HepG2 (cell line): ENCODE results near the gene DNAJA2. TPM values are rescaled to one million over a fixed set of nuclear protein-coding genes. Genes with fewer than 3 reads are reported as not detected.
A peak's percentile ranks its signal among the peaks of the same experiment; 100 is the strongest.

ENCODE experiments used
- ATAC-seq: fragments of 200-7000 bp; cut with Tn5 transposase; 3 replicates; pipeline ENCODE4 v1.9.1; 2020; ENCODE audit warnings: mild to moderate bottlenecking, moderate library complexity
- BruUV-seq: library from RNA; stranded (reverse); fragments of 400-500 nt; replicated peaks from 2 replicates; lab custom pipeline; 2021; lab: Mats Ljungman, UMichigan
- CTCF ChIA-PET: fragments of 300-600 bp; formaldehyde crosslinking; extraction: SDS; loops from one replicate; lab custom pipeline; 2021; ENCODE audit warnings: low total read pairs, inconsistent platforms, low intra/inter-chr PET ratio; lab: Yijun Ruan, JAX
- POLR2A ChIA-PET: fragments of 350-600 bp; sonication (Branson Sonifier 250); formaldehyde crosslinking; loops from one replicate; lab custom pipeline; 2020; ENCODE audit warnings: antibody characterized with exemption, inconsistent platforms; lab: Yijun Ruan, JAX
- DNase-seq: peaks from one replicate; pipeline ENCODE4 v3.0.0-alpha.2; 2015; ENCODE audit warnings: low spot score
- FAIRE-seq: peaks from 3 replicates; lab custom pipeline; 2011; peaks lifted over from hg19 to GRCh38; lab: Jason Lieb, UNC
- H2AFZ ChIP-seq: one replicate; pipeline ENCODE4 v1.6.1; 2011; ENCODE audit warnings: low read length, inconsistent platforms
- H3K27ac ChIP-seq: fragments of 300-600 bp; 3 replicates; pipeline ENCODE4 v1.8.0; 2011; ENCODE audit warnings: mixed run types, mild to moderate bottlenecking, mixed read lengths, low read length, inconsistent platforms; ENCODE audit not compliant: insufficient read depth; ENCODE audit errors: extremely low read length
- H3K27me3 ChIP-seq, 2 experiments: fragments of 200-600 bp in 1 of 2; 2 replicates in 1 of 2; 3 replicates in 1 of 2; pipeline versions ENCODE4 v1.6.0 to v1.8.0; 2011; ENCODE audit warnings: low read length in 2 of 2, mild to moderate bottlenecking in 2 of 2, moderate library complexity in 2 of 2, inconsistent platforms in 1 of 2; ENCODE audit not compliant: insufficient read depth in 2 of 2, control insufficient read depth in 1 of 2
- H3K36me3 ChIP-seq, 2 experiments: fragments of 200-600 bp in 1 of 2; replicated peaks in 1 of 2; 2 replicates in 1 of 2; 3 replicates in 1 of 2; pipeline versions ENCODE4 v1.5.1 to v1.8.0; 2011; ENCODE audit warnings: low read length in 2 of 2, inconsistent platforms in 1 of 2; ENCODE audit not compliant: insufficient read depth in 2 of 2, control insufficient read depth in 1 of 2
- H3K4me1 ChIP-seq: 2 replicates; pipeline ENCODE4 v1.5.1; 2012; ENCODE audit warnings: low read length, inconsistent platforms; ENCODE audit not compliant: insufficient read depth
- H3K4me2 ChIP-seq: 2 replicates; pipeline ENCODE4 v1.6.0; 2011; ENCODE audit warnings: low read depth, low read length, inconsistent platforms
- H3K4me3 ChIP-seq, 3 experiments: fragments of 200-600 bp in 1 of 3; sonication (generic), shearing (Covaris generic) in 1 of 3; replicated peaks in 1 of 3; 2 replicates each; pipeline ENCODE4 v1.5.1; 2011 to 2016; ENCODE audit warnings: low read length in 3 of 3, inconsistent platforms in 2 of 3, low read depth in 2 of 3, mild to moderate bottlenecking in 2 of 3, control low read depth in 1 of 3, mixed read lengths in 1 of 3; ENCODE audit not compliant: insufficient read depth in 1 of 3
- H3K79me2 ChIP-seq: one replicate; pipeline ENCODE4 v1.6.1; 2011; ENCODE audit warnings: low read length, inconsistent platforms; ENCODE audit not compliant: insufficient read depth
- H3K9ac ChIP-seq: 2 replicates; pipeline ENCODE4 v1.6.0; 2011; ENCODE audit warnings: mild to moderate bottlenecking, low read depth, low read length, inconsistent platforms; ENCODE audit not compliant: insufficient read depth
- H3K9me3 ChIP-seq: 2 replicates; pipeline ENCODE4 v1.5.1; 2012; ENCODE audit warnings: mild to moderate bottlenecking, low read length
- H4K20me1 ChIP-seq: 2 replicates; pipeline ENCODE4 v1.6.0; 2011; ENCODE audit warnings: inconsistent platforms, mild to moderate bottlenecking, low read length, moderate library complexity; ENCODE audit not compliant: insufficient read depth
- AGO2 ChIP-seq: fragments of 200-400 bp; formaldehyde crosslinking; optimal IDR thresholded peaks from 2 replicates; pipeline ENCODE3; 2017; ENCODE audit warnings: mild to moderate bottlenecking, low read depth, low read length, moderate library complexity
- ATF7-NPFF ChIP-seq: sonication (generic); formaldehyde crosslinking; IDR thresholded peaks from 2 replicates; pipeline ENCODE4 v1.8.1; 2023; ENCODE audit warnings: mild to moderate bottlenecking, low read depth, missing genetic modification reagents, moderate library complexity
- HNRNPLL ChIP-seq: fragments of 200-400 bp; formaldehyde crosslinking; IDR thresholded peaks from 2 replicates; pipeline ENCODE4 v1.6.1; 2017; ENCODE audit warnings: mild to moderate bottlenecking, low read depth, low read length; ENCODE audit not compliant: poor library complexity, severe bottlenecking
- HOXA9 ChIP-seq: sonication (generic); formaldehyde crosslinking; IDR thresholded peaks from 2 replicates; pipeline ENCODE4 v1.8.1; 2022; ENCODE audit warnings: missing genetic modification reagents, mild to moderate bottlenecking, moderate library complexity, borderline replicate concordance
- MAFF ChIP-seq: IDR thresholded peaks from 2 replicates; pipeline ENCODE4 v1.6.1; 2011; ENCODE audit warnings: low read depth, low read length, improper control_type of control experiment
- NFKB2 ChIP-seq: sonication (generic); formaldehyde crosslinking; IDR thresholded peaks from 2 replicates; pipeline ENCODE4 v1.4.0; 2020; ENCODE audit warnings: missing genetic modification reagents, borderline replicate concordance
- NR2F2 ChIP-seq: IDR thresholded peaks from 2 replicates; pipeline ENCODE4 v1.6.1; 2012; ENCODE audit warnings: low read depth, inconsistent platforms, borderline replicate concordance
- POLR2AphosphoS2 ChIP-seq: IDR thresholded peaks from 2 replicates; pipeline ENCODE4 v1.6.1; 2011; ENCODE audit warnings: low read depth, low read length, improper control_type of control experiment
- POLR2G ChIP-seq: fragments of 200-400 bp; formaldehyde crosslinking; IDR thresholded peaks from 2 replicates; pipeline ENCODE4 v1.6.1; 2018; ENCODE audit warnings: mild to moderate bottlenecking, low read depth, low read length, moderate library complexity
- RBM22 ChIP-seq: fragments of 200-400 bp; formaldehyde crosslinking; optimal IDR thresholded peaks from 2 replicates; pipeline ENCODE3; 2017; ENCODE audit warnings: mild to moderate bottlenecking, low read length, moderate library complexity
- U2AF2 ChIP-seq: fragments of 200-400 bp; formaldehyde crosslinking; IDR thresholded peaks from 2 replicates; pipeline ENCODE4 v1.6.1; 2017; ENCODE audit warnings: low read depth, mild to moderate bottlenecking, low read length
- ZC3H13 ChIP-seq: sonication (generic); formaldehyde crosslinking; IDR thresholded peaks from 2 replicates; pipeline ENCODE4 v1.8.1; 2023; ENCODE audit warnings: mild to moderate bottlenecking, missing genetic modification reagents, moderate library complexity
- ZNF660 ChIP-seq: sonication (generic); formaldehyde crosslinking; IDR thresholded peaks from 2 replicates; pipeline ENCODE4 v1.5.1; 2020; ENCODE audit warnings: mild to moderate bottlenecking, low read depth, missing genetic modification reagents, borderline replicate concordance
- ZNF724P ChIP-seq: sonication (generic); formaldehyde crosslinking; IDR thresholded peaks from 2 replicates; pipeline ENCODE4 v1.8.0; 2022; ENCODE audit warnings: missing genetic modification reagents, borderline replicate concordance
- ZNF775 ChIP-seq: sonication (generic); formaldehyde crosslinking; IDR thresholded peaks from 2 replicates; pipeline ENCODE4 v1.4.0; 2020; ENCODE audit warnings: missing genetic modification reagents, mild to moderate bottlenecking, moderate library complexity, borderline replicate concordance
- WGBS: methylation state at CpG from one replicate; pipeline ENCODE4 v1.1.6; 2017; ENCODE audit warnings: low lambda C conversion rate; 5-methylcytosine and 5-hydroxymethylcytosine counted together
- in situ Hi-C: cut with HindIII; loops from 2 replicates; pipeline ENCODE4 v1.10.0; 2017; ENCODE audit warnings: low pct_unique_long_range_greater_than_20kb; ENCODE audit not compliant: extremely low pct_ligation_motif_present
- intact Hi-C: fragments of 100-400 bp; cut with micrococcal nuclease; formaldehyde crosslinking; loops from one replicate; pipeline ENCODE4 v1.10.0; 2022; ENCODE audit not compliant: unreplicated experiment
- polyA plus RNA-seq, 8 experiments: library from polyadenylated mRNA; depleted of rRNA in 3 of 8; stranded (reverse) in 7 of 8; unstranded in 1 of 8; fragments of >200 nt; fragmentation: Illumina TruSeq in 4 of 8; extraction: Trizol in 4 of 8; gene quantifications; 2 replicates each; pipeline versions ENCODE4 v1.2.1 to v1.2.3, GENCODE V29; 2011 to 2016; ENCODE audit warnings: low read depth in 4 of 8, missing spikeins in 1 of 8, mixed read lengths in 1 of 8; ENCODE audit not compliant: insufficient read depth in 1 of 8
- total RNA-seq, 5 experiments: library from RNA; depleted of rRNA; stranded (reverse); fragments of >200 nt; fragmentation: Illumina TruSeq; extraction: Trizol; gene quantifications; 2 replicates each; pipeline ENCODE4 v1.2.3, GENCODE V29; 2016; ENCODE audit warnings: low read depth in 1 of 5
- TF ChIP-seq, protein P1 (sequence below): IDR thresholded peaks from 2 replicates; pipeline ENCODE4 v1.6.1; 2016
- TF ChIP-seq, protein P2 (sequence below): IDR thresholded peaks from 2 replicates; pipeline ENCODE4 v1.4.0; 2020; ENCODE audit warnings: mild to moderate bottlenecking, missing genetic modification reagents
- TF ChIP-seq, protein P3 (sequence below): sonication (generic); formaldehyde crosslinking; IDR thresholded peaks from 2 replicates; pipeline ENCODE4 v1.5.0; 2020; ENCODE audit warnings: missing genetic modification reagents
- TF ChIP-seq, protein P4 (sequence below): sonication (generic); formaldehyde crosslinking; conservative IDR thresholded peaks from 2 replicates; pipeline ENCODE4 v1.4.0; 2020; ENCODE audit warnings: missing genetic modification reagents

The DNAJA2 gene
- total and polyA plus RNA-seq, 2 of the 13 experiments (the other 11 are each of a cell fraction or from before 2014, with no cell fraction given): 25.4 to 176 TPM

DNA sequence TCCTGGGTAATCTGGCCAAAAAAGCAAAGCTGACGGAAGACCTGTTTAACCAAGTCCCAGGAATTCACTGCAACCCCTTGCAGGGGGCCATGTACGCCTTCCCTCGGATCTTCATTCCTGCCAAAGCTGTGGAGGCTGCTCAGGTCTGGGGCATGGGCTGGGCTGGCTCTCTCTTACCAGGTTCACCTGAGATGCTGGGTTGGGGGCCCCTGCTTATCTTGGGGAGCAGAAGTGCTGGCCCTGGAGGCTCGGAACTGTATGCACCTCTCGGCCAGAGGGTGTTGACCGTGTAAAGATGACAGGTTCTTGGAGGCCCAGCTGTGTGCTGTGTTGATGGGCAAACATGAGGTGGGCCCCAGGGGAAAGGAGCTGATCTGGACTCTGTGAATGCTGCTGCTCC lies 49.1 kb downstream of the DNAJA2 start:
- no TSS peak for BruUV-seq
- intact Hi-C loops (no loop called here), in situ Hi-C loops (no loop called here)
- H3K4me3 ChIP-seq: no peak overlapping the region
- H4K20me1 ChIP-seq: peaks cover 36% of the 10 kb centered on the region
- H2AFZ ChIP-seq: no peak overlapping the region
- TF ChIP-seq HNRNPLL (no peak), RBM22 (peak; percentile 13), NFKB2 (CRISPR knock-in tag) (no peak), POLR2AphosphoS2 (no peak), ATF7-NPFF (no peak), MAFF (no peak), ZNF724P (no peak), ZNF660 (CRISPR knock-in tag) (no peak), U2AF2 (no peak), POLR2G (peak; percentile 29; the same call in 1 of the 2 replicates), HOXA9 (CRISPR knock-in tag) (0 out of 2 replicates have a peak, but pooled peaks have one; percentile 51), AGO2 (peak; percentile 52), ZNF775 (CRISPR knock-in tag) (no peak), NR2F2 (no peak), ZC3H13 (0 out of 2 replicates have a peak, but pooled peaks have one; percentile 23)
- TF ChIP-seq, protein P1, sequence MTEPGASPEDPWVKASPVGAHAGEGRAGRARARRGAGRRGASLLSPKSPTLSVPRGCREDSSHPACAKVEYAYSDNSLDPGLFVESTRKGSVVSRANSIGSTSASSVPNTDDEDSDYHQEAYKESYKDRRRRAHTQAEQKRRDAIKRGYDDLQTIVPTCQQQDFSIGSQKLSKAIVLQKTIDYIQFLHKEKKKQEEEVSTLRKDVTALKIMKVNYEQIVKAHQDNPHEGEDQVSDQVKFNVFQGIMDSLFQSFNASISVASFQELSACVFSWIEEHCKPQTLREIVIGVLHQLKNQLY (CRISPR knock-in tag): no peak
- TF ChIP-seq, protein P2, sequence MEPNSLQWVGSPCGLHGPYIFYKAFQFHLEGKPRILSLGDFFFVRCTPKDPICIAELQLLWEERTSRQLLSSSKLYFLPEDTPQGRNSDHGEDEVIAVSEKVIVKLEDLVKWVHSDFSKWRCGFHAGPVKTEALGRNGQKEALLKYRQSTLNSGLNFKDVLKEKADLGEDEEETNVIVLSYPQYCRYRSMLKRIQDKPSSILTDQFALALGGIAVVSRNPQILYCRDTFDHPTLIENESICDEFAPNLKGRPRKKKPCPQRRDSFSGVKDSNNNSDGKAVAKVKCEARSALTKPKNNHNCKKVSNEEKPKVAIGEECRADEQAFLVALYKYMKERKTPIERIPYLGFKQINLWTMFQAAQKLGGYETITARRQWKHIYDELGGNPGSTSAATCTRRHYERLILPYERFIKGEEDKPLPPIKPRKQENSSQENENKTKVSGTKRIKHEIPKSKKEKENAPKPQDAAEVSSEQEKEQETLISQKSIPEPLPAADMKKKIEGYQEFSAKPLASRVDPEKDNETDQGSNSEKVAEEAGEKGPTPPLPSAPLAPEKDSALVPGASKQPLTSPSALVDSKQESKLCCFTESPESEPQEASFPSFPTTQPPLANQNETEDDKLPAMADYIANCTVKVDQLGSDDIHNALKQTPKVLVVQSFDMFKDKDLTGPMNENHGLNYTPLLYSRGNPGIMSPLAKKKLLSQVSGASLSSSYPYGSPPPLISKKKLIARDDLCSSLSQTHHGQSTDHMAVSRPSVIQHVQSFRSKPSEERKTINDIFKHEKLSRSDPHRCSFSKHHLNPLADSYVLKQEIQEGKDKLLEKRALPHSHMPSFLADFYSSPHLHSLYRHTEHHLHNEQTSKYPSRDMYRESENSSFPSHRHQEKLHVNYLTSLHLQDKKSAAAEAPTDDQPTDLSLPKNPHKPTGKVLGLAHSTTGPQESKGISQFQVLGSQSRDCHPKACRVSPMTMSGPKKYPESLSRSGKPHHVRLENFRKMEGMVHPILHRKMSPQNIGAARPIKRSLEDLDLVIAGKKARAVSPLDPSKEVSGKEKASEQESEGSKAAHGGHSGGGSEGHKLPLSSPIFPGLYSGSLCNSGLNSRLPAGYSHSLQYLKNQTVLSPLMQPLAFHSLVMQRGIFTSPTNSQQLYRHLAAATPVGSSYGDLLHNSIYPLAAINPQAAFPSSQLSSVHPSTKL (CRISPR knock-in tag): no peak
- TF ChIP-seq, protein P3, sequence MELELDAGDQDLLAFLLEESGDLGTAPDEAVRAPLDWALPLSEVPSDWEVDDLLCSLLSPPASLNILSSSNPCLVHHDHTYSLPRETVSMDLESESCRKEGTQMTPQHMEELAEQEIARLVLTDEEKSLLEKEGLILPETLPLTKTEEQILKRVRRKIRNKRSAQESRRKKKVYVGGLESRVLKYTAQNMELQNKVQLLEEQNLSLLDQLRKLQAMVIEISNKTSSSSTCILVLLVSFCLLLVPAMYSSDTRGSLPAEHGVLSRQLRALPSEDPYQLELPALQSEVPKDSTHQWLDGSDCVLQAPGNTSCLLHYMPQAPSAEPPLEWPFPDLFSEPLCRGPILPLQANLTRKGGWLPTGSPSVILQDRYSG (CRISPR knock-in tag): no peak
- TF ChIP-seq, protein P4, sequence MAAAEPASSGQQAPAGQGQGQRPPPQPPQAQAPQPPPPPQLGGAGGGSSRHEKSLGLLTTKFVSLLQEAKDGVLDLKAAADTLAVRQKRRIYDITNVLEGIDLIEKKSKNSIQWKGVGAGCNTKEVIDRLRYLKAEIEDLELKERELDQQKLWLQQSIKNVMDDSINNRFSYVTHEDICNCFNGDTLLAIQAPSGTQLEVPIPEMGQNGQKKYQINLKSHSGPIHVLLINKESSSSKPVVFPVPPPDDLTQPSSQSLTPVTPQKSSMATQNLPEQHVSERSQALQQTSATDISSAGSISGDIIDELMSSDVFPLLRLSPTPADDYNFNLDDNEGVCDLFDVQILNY (CRISPR knock-in tag): no peak
- no peak overlapping the region for H3K9ac ChIP-seq
- peaks cover 15% of the 10 kb centered on the region for H3K4me1 ChIP-seq
- 100% methylated on average over 6 of the region's 6 CpGs for WGBS
- ChIA-PET POLR2A (no interaction called here), CTCF (no interaction called here)
- no peaks in the 10 kb centered on the region for H3K79me2 ChIP-seq
- no peaks in the 10 kb centered on the region for H3K9me3 ChIP-seq
- DNase-seq: no peak
- H3K27ac ChIP-seq: no peak overlapping the region
- no peak overlapping the region for H3K4me2 ChIP-seq
- no peaks in the 10 kb centered on the region for H3K27me3 ChIP-seq
- ATAC-seq: no peak
- FAIRE-seq: no peak
- peaks cover 73 to 94% of the 10 kb centered on the region in 2 experiments for H3K36me3 ChIP-seq
